ENCODE measurements around the gene CDC42BPA.

The CDC42BPA gene

GRCh38 chr1:226950316-226950715, 368.0 kb downstream of the CDC42BPA start:
- Histone ChIP-seq H3K4me1 (ENCODE audit: control insufficient read depth in 5 of 5, insufficient read depth in 5 of 5, low read length in 5 of 5) (peaks cover 8 to 58% (median 42%) of the 10 kb centered on the region in 5 donors), H3K27ac (ENCODE audit: low read depth, low read length) (peak overlapping the region; percentile 94)

GRCh38 chr1:226949401-226949800, 368.9 kb downstream of the CDC42BPA start:
- peaks cover 0 to 4% (median 0%) of the 10 kb centered on the region in 5 donors for H3K36me3 ChIP-seq (ENCODE audit: control insufficient read depth in 5 of 5, insufficient read depth in 5 of 5, low read length in 5 of 5)

More at GRCh38 chr1:226950316-226950715, 368.0 kb downstream of the CDC42BPA start:
- H3K36me3 ChIP-seq (ENCODE audit: control insufficient read depth in 5 of 5, insufficient read depth in 5 of 5, low read length in 5 of 5) = peaks cover 0 to 4% (median 0%) of the 10 kb centered on the region in 5 donors
- H3K9ac ChIP-seq (ENCODE audit: low read length in 5 of 5) = no peak overlapping the region
- no peak overlapping the region for H3K4me3 ChIP-seq (ENCODE audit: low read depth in 1 of 5, low read length in 5 of 5)
- no peaks in the 10 kb centered on the region for H3K27me3 ChIP-seq (ENCODE audit: control insufficient read depth in 5 of 5, insufficient read depth in 4 of 5, low read length in 5 of 5)
- peaks cover 0 to 6% (median 4%) of the 10 kb centered on the region in 5 donors for H3K9me3 ChIP-seq (ENCODE audit: control insufficient read depth in 5 of 5, low read length in 5 of 5)

GRCh38 chr1:226948996-226949395, 369.3 kb downstream of the CDC42BPA start:
- no peak overlapping the region for H3K4me3 ChIP-seq (ENCODE audit: low read depth in 1 of 5, low read length in 5 of 5)
- H3K9ac ChIP-seq (ENCODE audit: low read length in 5 of 5) = no peak overlapping the region
- H3K27me3 ChIP-seq (ENCODE audit: control insufficient read depth in 5 of 5, insufficient read depth in 4 of 5, low read length in 5 of 5) = no peaks in the 10 kb centered on the region
- H3K4me1 ChIP-seq (ENCODE audit: control insufficient read depth in 5 of 5, insufficient read depth in 5 of 5, low read length in 5 of 5) = peaks cover 7 to 59% (median 43%) of the 10 kb centered on the region in 5 donors
- H3K36me3 ChIP-seq (ENCODE audit: control insufficient read depth in 5 of 5, insufficient read depth in 5 of 5, low read length in 5 of 5) = peaks cover 0 to 4% (median 0%) of the 10 kb centered on the region in 5 donors
- peak overlapping the region; percentile 37 for H3K27ac ChIP-seq (ENCODE audit: low read depth, low read length)
- peaks cover 0 to 6% (median 4%) of the 10 kb centered on the region in 5 donors for H3K9me3 ChIP-seq (ENCODE audit: control insufficient read depth in 5 of 5, low read length in 5 of 5)

More at GRCh38 chr1:226949401-226949800, 368.9 kb downstream of the CDC42BPA start:
- Histone ChIP-seq H3K9me3 (ENCODE audit: control insufficient read depth in 5 of 5, low read length in 5 of 5) (peaks cover 0 to 6% (median 4%) of the 10 kb centered on the region in 5 donors), H3K4me1 (ENCODE audit: control insufficient read depth in 5 of 5, insufficient read depth in 5 of 5, low read length in 5 of 5) (peaks cover 8 to 59% (median 43%) of the 10 kb centered on the region in 5 donors), H3K4me3 (ENCODE audit: low read depth in 1 of 5, low read length in 5 of 5) (no peak overlapping the region), H3K9ac (ENCODE audit: low read length in 5 of 5) (no peak overlapping the region), H3K27ac (ENCODE audit: low read depth, low read length) (peak overlapping the region; percentile 37), H3K27me3 (ENCODE audit: control insufficient read depth in 5 of 5, insufficient read depth in 4 of 5, low read length in 5 of 5) (no peaks in the 10 kb centered on the region)

- Histone ChIP-seq H3K27me3 (ENCODE audit: control insufficient read depth in 5 of 5, insufficient read depth in 4 of 5, low read length in 5 of 5) (no peaks in the 10 kb centered on the region), H3K36me3 (ENCODE audit: control insufficient read depth in 5 of 5, insufficient read depth in 5 of 5, low read length in 5 of 5) (peaks cover 0 to 4% (median 0%) of the 10 kb centered on the region in 5 donors), H3K4me3 (ENCODE audit: low read depth in 1 of 5, low read length in 5 of 5) (no peak overlapping the region), H3K4me1 (ENCODE audit: control insufficient read depth in 5 of 5, insufficient read depth in 5 of 5, low read length in 5 of 5) (peaks cover 7 to 59% (median 47%) of the 10 kb centered on the region in 5 donors), H3K9me3 (ENCODE audit: control insufficient read depth in 5 of 5, low read length in 5 of 5) (peaks cover 0 to 6% (median 4%) of the 10 kb centered on the region in 5 donors), H3K9ac (ENCODE audit: low read length in 5 of 5) (no peak overlapping the region), H3K27ac (ENCODE audit: low read depth, low read length) (peak overlapping the region; percentile 40)
These were observed 369.8 kb downstream of the CDC42BPA start for GRCh38 chr1:226948480-226948879.

- H3K9me3 ChIP-seq (ENCODE audit: control insufficient read depth in 5 of 5, low read length in 5 of 5) = peaks cover 0 to 6% (median 4%) of the 10 kb centered on the region in 5 donors
- H3K4me3 ChIP-seq (ENCODE audit: low read depth in 1 of 5, low read length in 5 of 5) = no peak overlapping the region
- H3K36me3 ChIP-seq (ENCODE audit: control insufficient read depth in 5 of 5, insufficient read depth in 5 of 5, low read length in 5 of 5) = peaks cover 0 to 4% (median 0%) of the 10 kb centered on the region in 5 donors
- peaks cover 7 to 60% (median 51%) of the 10 kb centered on the region in 5 donors for H3K4me1 ChIP-seq (ENCODE audit: control insufficient read depth in 5 of 5, insufficient read depth in 5 of 5, low read length in 5 of 5)
- H3K9ac ChIP-seq (ENCODE audit: low read length in 5 of 5) = no peak overlapping the region
- no peaks in the 10 kb centered on the region for H3K27me3 ChIP-seq (ENCODE audit: control insufficient read depth in 5 of 5, insufficient read depth in 4 of 5, low read length in 5 of 5)
- peak overlapping the region; percentile 40 for H3K27ac ChIP-seq (ENCODE audit: low read depth, low read length)
These were observed 370.2 kb downstream of the CDC42BPA start for GRCh38 chr1:226948051-226948450.

GRCh38 chr1:226946841-226947240, 371.5 kb downstream of the CDC42BPA start:
- H3K27ac ChIP-seq (ENCODE audit: low read depth, low read length) = peak overlapping the region; percentile 77
- H3K9ac ChIP-seq (ENCODE audit: low read length in 5 of 5) = peak overlapping the region in 2 of 5 donors; percentile 6 to 20
- H3K9me3 ChIP-seq (ENCODE audit: control insufficient read depth in 5 of 5, low read length in 5 of 5) = peaks cover 0 to 6% (median 4%) of the 10 kb centered on the region in 5 donors
- H3K4me3 ChIP-seq (ENCODE audit: low read depth in 1 of 5, low read length in 5 of 5) = no peak overlapping the region
- H3K4me1 ChIP-seq (ENCODE audit: control insufficient read depth in 5 of 5, insufficient read depth in 5 of 5, low read length in 5 of 5) = peaks cover 13 to 68% (median 61%) of the 10 kb centered on the region in 5 donors
- H3K27me3 ChIP-seq (ENCODE audit: control insufficient read depth in 5 of 5, insufficient read depth in 4 of 5, low read length in 5 of 5) = no peaks in the 10 kb centered on the region
- H3K36me3 ChIP-seq (ENCODE audit: control insufficient read depth in 5 of 5, insufficient read depth in 5 of 5, low read length in 5 of 5) = peaks cover 0 to 4% (median 0%) of the 10 kb centered on the region in 5 donors

GRCh38 chr1:226946285-226946684, 372.0 kb downstream of the CDC42BPA start:
- no peak overlapping the region for H3K4me3 ChIP-seq (ENCODE audit: low read depth in 1 of 5, low read length in 5 of 5)
- peak overlapping the region; percentile 77 for H3K27ac ChIP-seq (ENCODE audit: low read depth, low read length)
- peaks cover 12 to 68% (median 61%) of the 10 kb centered on the region in 5 donors for H3K4me1 ChIP-seq (ENCODE audit: control insufficient read depth in 5 of 5, insufficient read depth in 5 of 5, low read length in 5 of 5)

GRCh38 chr1:226945858-226946245, 372.4 kb downstream of the CDC42BPA start:
- H3K27ac ChIP-seq (ENCODE audit: low read depth, low read length) = peak overlapping the region; percentile 77
- peak overlapping the region in 1 of 5 donors; percentile 45 for H3K4me3 ChIP-seq (ENCODE audit: low read depth in 1 of 5, low read length in 5 of 5)
- peaks cover 0 to 4% (median 0%) of the 10 kb centered on the region in 5 donors for H3K36me3 ChIP-seq (ENCODE audit: control insufficient read depth in 5 of 5, insufficient read depth in 5 of 5, low read length in 5 of 5)
- H3K4me1 ChIP-seq (ENCODE audit: control insufficient read depth in 5 of 5, insufficient read depth in 5 of 5, low read length in 5 of 5) = peaks cover 15 to 68% (median 61%) of the 10 kb centered on the region in 5 donors
- peak overlapping the region in 2 of 5 donors; percentile 38 to 53 for H3K9ac ChIP-seq (ENCODE audit: low read length in 5 of 5)
- peaks cover 0 to 6% (median 4%) of the 10 kb centered on the region in 5 donors for H3K9me3 ChIP-seq (ENCODE audit: control insufficient read depth in 5 of 5, low read length in 5 of 5)
- H3K27me3 ChIP-seq (ENCODE audit: control insufficient read depth in 5 of 5, insufficient read depth in 4 of 5, low read length in 5 of 5) = no peaks in the 10 kb centered on the region

More at GRCh38 chr1:226946285-226946684, 372.0 kb downstream of the CDC42BPA start:
- H3K36me3 ChIP-seq (ENCODE audit: control insufficient read depth in 5 of 5, insufficient read depth in 5 of 5, low read length in 5 of 5) = peaks cover 0 to 4% (median 0%) of the 10 kb centered on the region in 5 donors
- H3K27me3 ChIP-seq (ENCODE audit: control insufficient read depth in 5 of 5, insufficient read depth in 4 of 5, low read length in 5 of 5) = no peaks in the 10 kb centered on the region
- peaks cover 0 to 6% (median 4%) of the 10 kb centered on the region in 5 donors for H3K9me3 ChIP-seq (ENCODE audit: control insufficient read depth in 5 of 5, low read length in 5 of 5)
- H3K9ac ChIP-seq (ENCODE audit: low read length in 5 of 5) = peak overlapping the region in 1 of 5 donors; percentile 53

GRCh38 chr1:226945106-226945857, 373.0 kb downstream of the CDC42BPA start:
- H3K27ac ChIP-seq (ENCODE audit: low read depth, low read length) = peak overlapping the region; percentile 77

GRCh38 chr1:226943927-226944326, 374.4 kb downstream of the CDC42BPA start:
- Histone ChIP-seq H3K4me3 (ENCODE audit: low read depth in 1 of 5, low read length in 5 of 5) (no peak overlapping the region), H3K9ac (ENCODE audit: low read length in 5 of 5) (peak overlapping the region in 1 of 5 donors; percentile 0), H3K36me3 (ENCODE audit: control insufficient read depth in 5 of 5, insufficient read depth in 5 of 5, low read length in 5 of 5) (no peaks in the 10 kb centered on the region), H3K27me3 (ENCODE audit: control insufficient read depth in 5 of 5, insufficient read depth in 4 of 5, low read length in 5 of 5) (no peaks in the 10 kb centered on the region), H3K9me3 (ENCODE audit: control insufficient read depth in 5 of 5, low read length in 5 of 5) (peaks cover 0 to 6% (median 4%) of the 10 kb centered on the region in 5 donors), H3K27ac (ENCODE audit: low read depth, low read length) (peak overlapping the region; percentile 77), H3K4me1 (ENCODE audit: control insufficient read depth in 5 of 5, insufficient read depth in 5 of 5, low read length in 5 of 5) (peaks cover 20 to 79% (median 74%) of the 10 kb centered on the region in 5 donors)

More at GRCh38 chr1:226945106-226945857, 373.0 kb downstream of the CDC42BPA start:
- Histone ChIP-seq H3K4me3 (ENCODE audit: low read depth in 1 of 5, low read length in 5 of 5) (peak overlapping the region in 2 of 5 donors; percentile 10 to 45), H3K4me1 (ENCODE audit: control insufficient read depth in 5 of 5, insufficient read depth in 5 of 5, low read length in 5 of 5) (peaks cover 17 to 70% (median 64%) of the 10 kb centered on the region in 5 donors), H3K9ac (ENCODE audit: low read length in 5 of 5) (peak overlapping the region in 2 of 5 donors; percentile 38 to 53), H3K36me3 (ENCODE audit: control insufficient read depth in 5 of 5, insufficient read depth in 5 of 5, low read length in 5 of 5) (peaks cover 0 to 4% (median 0%) of the 10 kb centered on the region in 5 donors), H3K27me3 (ENCODE audit: control insufficient read depth in 5 of 5, insufficient read depth in 4 of 5, low read length in 5 of 5) (no peaks in the 10 kb centered on the region), H3K9me3 (ENCODE audit: control insufficient read depth in 5 of 5, low read length in 5 of 5) (peaks cover 0 to 6% (median 4%) of the 10 kb centered on the region in 5 donors)

Data from subcutaneous abdominal adipose tissue (tissue), 5 donors.